Measurements from ENCODE around the gene LEKR1. TPM values are rescaled to one million over a fixed set of nuclear protein-coding genes. Genes with fewer than 3 reads are reported as not detected.

The LEKR1 gene
- total RNA-seq, 1 donor from 2014 or later: 0.27 TPM

DNA sequence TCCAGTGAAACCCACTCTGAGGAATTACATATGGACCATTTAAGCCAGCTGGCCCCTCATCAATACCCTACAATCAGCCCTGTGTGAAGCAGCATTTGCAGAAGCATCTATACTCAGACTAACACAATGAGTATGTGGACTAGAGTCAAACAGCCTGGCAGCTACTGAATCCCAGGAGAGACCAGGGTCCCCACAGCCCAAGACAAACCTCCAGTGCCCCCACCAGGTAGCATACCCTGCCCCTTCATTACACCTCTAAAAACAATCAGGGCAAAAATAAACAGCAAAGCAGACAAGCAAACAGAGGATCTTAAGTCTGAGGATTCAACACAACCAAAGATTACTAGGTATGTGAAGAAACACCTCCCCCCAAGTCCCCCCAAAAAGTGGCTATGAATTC, 157.4 kb downstream of the LEKR1 start:
- no peak for TF ChIP-seq EZH2 (IDR thresholded peaks at IDR 0.05; ENCODE audit: insufficient read depth, low read length)
- TF ChIP-seq, protein P1, sequence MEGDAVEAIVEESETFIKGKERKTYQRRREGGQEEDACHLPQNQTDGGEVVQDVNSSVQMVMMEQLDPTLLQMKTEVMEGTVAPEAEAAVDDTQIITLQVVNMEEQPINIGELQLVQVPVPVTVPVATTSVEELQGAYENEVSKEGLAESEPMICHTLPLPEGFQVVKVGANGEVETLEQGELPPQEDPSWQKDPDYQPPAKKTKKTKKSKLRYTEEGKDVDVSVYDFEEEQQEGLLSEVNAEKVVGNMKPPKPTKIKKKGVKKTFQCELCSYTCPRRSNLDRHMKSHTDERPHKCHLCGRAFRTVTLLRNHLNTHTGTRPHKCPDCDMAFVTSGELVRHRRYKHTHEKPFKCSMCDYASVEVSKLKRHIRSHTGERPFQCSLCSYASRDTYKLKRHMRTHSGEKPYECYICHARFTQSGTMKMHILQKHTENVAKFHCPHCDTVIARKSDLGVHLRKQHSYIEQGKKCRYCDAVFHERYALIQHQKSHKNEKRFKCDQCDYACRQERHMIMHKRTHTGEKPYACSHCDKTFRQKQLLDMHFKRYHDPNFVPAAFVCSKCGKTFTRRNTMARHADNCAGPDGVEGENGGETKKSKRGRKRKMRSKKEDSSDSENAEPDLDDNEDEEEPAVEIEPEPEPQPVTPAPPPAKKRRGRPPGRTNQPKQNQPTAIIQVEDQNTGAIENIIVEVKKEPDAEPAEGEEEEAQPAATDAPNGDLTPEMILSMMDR (IDR thresholded peaks at IDR 0.05; ENCODE audit: insufficient read depth, low read depth, low read length): no peak
- no peak overlapping the region for H3K4me3 Mint-ChIP-seq (ENCODE audit: unreplicated experiment)
- H3K4me1 Mint-ChIP-seq (ENCODE audit: low read depth, unreplicated experiment): no peaks in the 10 kb centered on the region
- no peak for DNase-seq (ENCODE audit: low read depth)
- Histone ChIP-seq H3K27me3 (ENCODE audit: insufficient read depth, low read length) (no peaks in the 10 kb centered on the region), H3K4me2 (ENCODE audit: low read length) (no peak overlapping the region), H3K9me3 (ENCODE audit: insufficient read depth, low read depth, low read length) (no peaks in the 10 kb centered on the region), H3K79me2 (ENCODE audit: insufficient read depth, low read length) (no peaks in the 10 kb centered on the region), H3K27ac (ENCODE audit: low read depth, low read length) (no peak overlapping the region), H3K36me3 (ENCODE audit: insufficient read depth, low read length) (no peaks in the 10 kb centered on the region), H3K4me1 (ENCODE audit: insufficient read depth, low read length) (no peaks in the 10 kb centered on the region), H3K4me3 (ENCODE audit: insufficient read depth, low read depth, low read length) (no peak overlapping the region), H2AFZ (ENCODE audit: low read depth, low read length) (no peak overlapping the region), H3K9ac (ENCODE audit: low read length) (no peak overlapping the region), H4K20me1 (ENCODE audit: insufficient read depth, low read length) (no peaks in the 10 kb centered on the region)
- no peaks in the 10 kb centered on the region for H3K36me3 Mint-ChIP-seq (ENCODE audit: low read depth, unreplicated experiment)
- H3K27me3 Mint-ChIP-seq (ENCODE audit: low read depth, unreplicated experiment): no peaks in the 10 kb centered on the region
- no peaks in the 10 kb centered on the region for H3K9me3 Mint-ChIP-seq (ENCODE audit: unreplicated experiment)
- no peak overlapping the region for H3K27ac Mint-ChIP-seq (ENCODE audit: unreplicated experiment)
- FAIRE-seq: no peak

DNA sequence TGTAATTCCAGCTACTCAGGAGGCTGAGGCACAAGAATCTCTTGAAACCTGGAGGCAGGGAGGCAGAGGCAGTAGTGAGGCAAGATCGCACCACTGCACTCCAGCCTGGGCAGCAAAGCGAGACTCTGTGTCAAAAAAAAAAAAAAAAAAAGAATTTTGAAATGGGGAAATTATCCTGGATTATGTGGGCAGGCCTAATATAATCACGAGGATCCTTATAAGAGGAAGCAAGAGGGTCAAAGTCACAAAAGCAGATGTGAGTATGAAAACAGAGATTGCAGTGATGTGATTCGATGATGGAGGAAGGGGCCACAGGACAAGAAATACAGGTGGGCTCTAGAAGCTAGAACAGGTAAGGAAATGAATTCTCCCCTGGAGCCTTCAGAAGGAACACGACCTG, 159.6 kb downstream of the LEKR1 start:
- no peaks in the 10 kb centered on the region for H3K27me3 Mint-ChIP-seq (ENCODE audit: low read depth, unreplicated experiment)
- no peaks in the 10 kb centered on the region for H3K27me3 ChIP-seq (ENCODE audit: insufficient read depth, low read length)
- no peaks in the 10 kb centered on the region for H3K36me3 ChIP-seq (ENCODE audit: insufficient read depth, low read length)
- H3K9me3 Mint-ChIP-seq (ENCODE audit: unreplicated experiment): no peaks in the 10 kb centered on the region
- no peak overlapping the region for H3K9ac ChIP-seq (ENCODE audit: low read length)
- H2AFZ ChIP-seq (ENCODE audit: low read depth, low read length): no peak overlapping the region
- no peak overlapping the region for H3K27ac ChIP-seq (ENCODE audit: low read depth, low read length)
- H3K4me1 Mint-ChIP-seq (ENCODE audit: low read depth, unreplicated experiment): no peaks in the 10 kb centered on the region
- FAIRE-seq (no peak), DNase-seq (ENCODE audit: low read depth) (no peak)
- H3K9me3 ChIP-seq (ENCODE audit: insufficient read depth, low read depth, low read length): no peaks in the 10 kb centered on the region
- no peak overlapping the region for H3K4me2 ChIP-seq (ENCODE audit: low read length)
- no peak overlapping the region for H3K27ac Mint-ChIP-seq (ENCODE audit: unreplicated experiment)
- no peak overlapping the region for H3K4me3 ChIP-seq (ENCODE audit: insufficient read depth, low read depth, low read length)
- no peak overlapping the region for H3K4me3 Mint-ChIP-seq (ENCODE audit: unreplicated experiment)
- no peaks in the 10 kb centered on the region for H4K20me1 ChIP-seq (ENCODE audit: insufficient read depth, low read length)
- H3K79me2 ChIP-seq (ENCODE audit: insufficient read depth, low read length): no peaks in the 10 kb centered on the region
- H3K36me3 Mint-ChIP-seq (ENCODE audit: low read depth, unreplicated experiment): no peaks in the 10 kb centered on the region
- no peaks in the 10 kb centered on the region for H3K4me1 ChIP-seq (ENCODE audit: insufficient read depth, low read length)
- TF ChIP-seq EZH2 (IDR thresholded peaks at IDR 0.05; ENCODE audit: insufficient read depth, low read length): no peak
- TF ChIP-seq, protein P1 (IDR thresholded peaks at IDR 0.05; ENCODE audit: insufficient read depth, low read depth, low read length): no peak

DNA sequence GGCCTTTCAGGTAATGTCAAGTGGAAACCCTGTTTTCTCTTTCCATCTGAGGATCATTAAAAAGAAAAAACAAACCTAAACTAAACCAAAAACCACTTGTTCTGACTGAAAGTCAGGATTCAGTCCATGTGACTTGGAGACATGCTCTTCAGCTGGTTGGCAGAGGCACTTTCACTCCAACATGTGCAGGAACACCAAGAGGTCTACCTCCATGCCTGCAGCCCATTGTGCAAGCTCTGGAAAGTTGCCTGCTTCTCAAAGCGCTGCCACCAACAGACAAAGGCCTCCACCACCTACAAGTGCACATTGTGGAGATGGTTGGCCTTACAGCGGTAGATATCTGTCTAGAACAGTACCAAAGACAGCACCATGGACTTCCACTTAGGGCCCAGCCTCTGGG, 161.8 kb downstream of the LEKR1 start:
- Histone ChIP-seq H3K9ac (ENCODE audit: low read length) (no peak overlapping the region), H3K79me2 (ENCODE audit: insufficient read depth, low read length) (no peaks in the 10 kb centered on the region), H4K20me1 (ENCODE audit: insufficient read depth, low read length) (no peaks in the 10 kb centered on the region), H3K4me1 (ENCODE audit: insufficient read depth, low read length) (no peaks in the 10 kb centered on the region), H3K36me3 (ENCODE audit: insufficient read depth, low read length) (no peaks in the 10 kb centered on the region), H3K27ac (ENCODE audit: low read depth, low read length) (no peak overlapping the region), H3K9me3 (ENCODE audit: insufficient read depth, low read depth, low read length) (no peaks in the 10 kb centered on the region), H3K4me3 (ENCODE audit: insufficient read depth, low read depth, low read length) (no peak overlapping the region), H3K27me3 (ENCODE audit: insufficient read depth, low read length) (no peaks in the 10 kb centered on the region), H3K4me2 (ENCODE audit: low read length) (no peak overlapping the region), H2AFZ (ENCODE audit: low read depth, low read length) (no peak overlapping the region)
- no peak for DNase-seq (ENCODE audit: low read depth)
- no peaks in the 10 kb centered on the region for H3K4me1 Mint-ChIP-seq (ENCODE audit: low read depth, unreplicated experiment)
- no peaks in the 10 kb centered on the region for H3K36me3 Mint-ChIP-seq (ENCODE audit: low read depth, unreplicated experiment)
- H3K27ac Mint-ChIP-seq (ENCODE audit: unreplicated experiment): no peak overlapping the region
- H3K27me3 Mint-ChIP-seq (ENCODE audit: low read depth, unreplicated experiment): no peaks in the 10 kb centered on the region
- TF ChIP-seq, protein P1 (IDR thresholded peaks at IDR 0.05; ENCODE audit: insufficient read depth, low read depth, low read length): no peak
- TF ChIP-seq EZH2 (IDR thresholded peaks at IDR 0.05; ENCODE audit: insufficient read depth, low read length): no peak
- no peak overlapping the region for H3K4me3 Mint-ChIP-seq (ENCODE audit: unreplicated experiment)
- no peak for FAIRE-seq
- no peaks in the 10 kb centered on the region for H3K9me3 Mint-ChIP-seq (ENCODE audit: unreplicated experiment)
